ENCODE results near the gene NKD2. TPM values are rescaled to one million over a fixed set of nuclear protein-coding genes. Genes with fewer than 3 reads are reported as not detected.
A peak's percentile ranks its signal among the peaks of the same experiment; 100 is the strongest.

The NKD2 gene
- total and polyA plus RNA-seq, 9 of the 15 experiments (the other 6 are each of a cell fraction or from before 2014, with no cell fraction given) = 0.09 to 0.64 (median 0.27) TPM; not detected in 5

GRCh38 chr5:1004461-1005248, 3.9 kb upstream of the NKD2 start (continued):
- TF ChIP-seq HNRNPH1 (optimal IDR thresholded peaks at IDR 0.05; ENCODE audit: low read depth, low read length) (no peak), ZFPM2 (CRISPR knock-in tag; IDR thresholded peaks at IDR 0.05) (no peak), ETS1 (conservative IDR thresholded peaks at IDR 0.05; ENCODE audit: control insufficient read depth, low read depth, low read length) (no peak), ZNF407 (IDR thresholded peaks at IDR 0.05; ENCODE audit: low read depth) (no peak), MIER1 (IDR thresholded peaks at IDR 0.05; ENCODE audit: low read depth) (no peak), NR2F6 (CRISPR knock-in tag; IDR thresholded peaks at IDR 0.05) (no peak), RBM15 (IDR thresholded peaks at IDR 0.05; ENCODE audit: insufficient read depth, low read length) (no peak), RREB1 (CRISPR knock-in tag; IDR thresholded peaks at IDR 0.05) (0 out of 2 replicates have a peak, but pooled peaks have one; percentile 9), CTBP1 (IDR thresholded peaks at IDR 0.05; ENCODE audit: borderline replicate concordance) (peak; percentile 92; the same call in 1 of the 2 replicates), NBN (IDR thresholded peaks at IDR 0.05; ENCODE audit: low read depth) (no peak), SIN3A (IDR thresholded peaks at IDR 0.05; ENCODE audit: borderline replicate concordance in 2 of 2, control insufficient read depth in 1 of 2, low read depth in 2 of 2, low read length in 2 of 2) (no peak)

Data from K562 (cell line).